ENCODE measurements around the gene RNF144A.

RNF144A gene

DNA sequence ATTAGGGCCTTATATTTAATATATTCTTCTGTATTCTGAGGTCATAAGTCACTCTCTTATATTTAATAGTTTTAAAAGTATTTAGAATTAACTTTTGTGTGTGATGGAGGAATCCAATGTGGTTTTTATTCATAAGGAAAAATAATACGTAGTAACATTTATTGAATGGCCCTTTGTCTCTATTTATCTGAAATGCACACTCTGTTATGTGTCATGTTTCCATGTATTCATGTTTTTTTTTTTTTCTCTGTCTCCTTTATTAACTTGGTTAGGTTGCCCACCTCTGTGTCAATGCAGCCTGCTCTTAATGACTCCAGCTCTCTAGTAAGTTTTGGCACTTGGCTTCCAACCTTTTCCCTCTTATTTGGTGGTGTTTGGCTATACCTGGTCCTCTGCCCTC is 33.8 kb downstream of the RNF144A start:
- DNase-seq = no peak

DNA sequence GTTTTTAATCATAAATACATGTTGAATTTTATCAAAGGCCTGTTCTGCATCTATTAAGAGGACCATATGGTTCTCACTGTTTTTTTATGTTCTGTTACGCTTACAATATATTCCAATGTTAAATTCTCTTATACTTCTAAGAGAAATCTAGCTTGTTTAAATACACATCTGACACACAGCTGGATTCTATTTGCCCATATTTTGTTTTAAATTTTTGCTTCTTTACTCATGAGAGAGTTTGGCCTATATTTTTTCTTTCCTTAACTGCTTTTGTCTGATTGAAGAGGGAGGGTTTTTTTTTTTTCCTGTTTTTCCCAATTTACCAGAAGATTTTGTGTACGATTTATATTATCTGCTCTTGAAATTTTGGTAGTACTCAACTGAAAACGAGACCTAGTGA is 34.9 kb downstream of the RNF144A start:
- no peak for DNase-seq

- no peak for DNase-seq
These were observed 37.4 kb downstream of the RNF144A start for GRCh38 chr2:6954586-6954985.

GRCh38 chr2:6955511-6956136 is 38.4 kb downstream of the RNF144A start:
- DNase-seq = no peak

DNA sequence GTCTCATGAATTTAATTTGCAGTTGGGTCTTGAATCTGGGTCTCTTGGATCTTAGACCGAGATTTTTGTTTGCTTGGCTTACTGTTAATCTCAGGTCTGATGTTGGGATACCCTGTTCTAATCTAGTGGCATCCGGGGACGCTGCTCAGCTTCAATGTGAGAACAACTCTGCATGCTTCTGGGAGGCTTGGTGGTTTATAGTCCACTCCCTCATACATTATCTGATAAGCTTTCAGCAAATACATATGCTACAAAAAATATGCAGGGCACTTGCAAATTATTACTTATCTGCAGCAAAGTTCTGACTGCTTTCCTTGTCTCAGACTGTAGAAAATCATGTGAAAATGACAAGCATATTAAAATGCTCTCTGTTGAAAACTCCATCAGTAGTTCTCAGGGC is 39.4 kb downstream of the RNF144A start:
- no peak for DNase-seq

- no peak for DNase-seq
These were observed 40.0 kb downstream of the RNF144A start for GRCh38 chr2:6957031-6957714.

DNA sequence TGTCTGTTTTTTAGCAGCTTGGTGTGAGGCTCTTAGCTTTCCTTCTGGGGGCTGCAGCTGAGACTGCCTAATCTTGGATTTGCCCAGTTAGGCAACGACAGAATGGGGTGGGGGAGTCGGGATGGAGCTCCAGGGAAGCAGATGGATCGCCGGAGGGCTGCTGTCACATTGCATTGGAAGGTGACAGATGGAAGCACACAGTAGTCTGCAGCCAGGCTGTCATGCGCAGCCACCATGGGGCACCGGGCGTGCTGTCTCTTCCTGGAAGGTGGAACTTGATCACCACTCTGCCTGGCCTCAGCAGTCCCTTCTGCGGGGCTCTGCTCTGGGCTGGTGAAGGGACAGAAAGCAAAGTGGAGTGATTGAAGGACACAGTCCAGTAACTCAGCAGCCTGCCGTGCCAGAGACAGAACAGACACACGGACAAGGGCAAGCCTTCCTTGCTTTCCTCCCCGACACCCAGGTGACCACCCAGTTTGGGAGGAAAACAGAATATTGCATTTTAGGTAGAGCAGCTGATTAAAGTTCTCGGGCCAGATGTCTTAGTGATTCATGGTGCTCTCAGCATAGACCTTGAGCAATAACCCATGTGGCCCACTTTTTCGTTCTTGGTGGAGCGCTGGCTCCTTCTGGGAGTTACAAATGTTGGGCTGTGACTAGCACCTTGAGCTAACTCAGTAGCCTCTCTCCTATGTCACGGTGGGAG is 40.9 kb downstream of the RNF144A start:
- no peak for DNase-seq

DNA sequence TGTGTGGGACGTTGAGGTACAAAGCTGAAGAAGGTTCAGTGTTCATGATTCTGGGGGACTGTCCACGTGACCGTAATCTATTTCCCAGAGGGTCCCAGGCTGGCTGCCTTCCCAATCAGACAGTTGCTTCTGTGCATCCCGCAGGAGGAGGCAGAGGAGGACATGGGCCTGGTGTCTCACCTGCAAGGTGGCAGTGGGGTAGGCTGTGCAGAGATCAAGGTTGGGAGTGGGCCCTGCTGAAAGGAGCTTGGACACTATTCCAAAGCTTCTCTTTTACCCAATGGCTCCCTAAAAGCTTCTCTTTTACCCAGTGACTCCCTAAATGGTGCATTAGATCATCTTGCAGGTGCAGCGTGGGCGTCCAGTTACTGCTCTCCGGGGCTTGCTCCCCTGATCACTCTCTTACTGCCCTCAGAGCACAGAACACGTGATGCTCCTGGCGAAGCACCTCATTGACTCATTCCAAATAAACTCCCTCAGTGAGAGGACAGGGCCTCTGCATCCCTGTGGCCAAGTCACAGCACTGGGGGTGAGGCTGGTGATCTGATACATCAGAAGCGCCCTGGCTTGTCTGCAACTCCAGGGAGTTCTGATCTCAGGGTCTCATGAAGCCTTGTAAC is 41.5 kb downstream of the RNF144A start:
- no peak for DNase-seq

DNA sequence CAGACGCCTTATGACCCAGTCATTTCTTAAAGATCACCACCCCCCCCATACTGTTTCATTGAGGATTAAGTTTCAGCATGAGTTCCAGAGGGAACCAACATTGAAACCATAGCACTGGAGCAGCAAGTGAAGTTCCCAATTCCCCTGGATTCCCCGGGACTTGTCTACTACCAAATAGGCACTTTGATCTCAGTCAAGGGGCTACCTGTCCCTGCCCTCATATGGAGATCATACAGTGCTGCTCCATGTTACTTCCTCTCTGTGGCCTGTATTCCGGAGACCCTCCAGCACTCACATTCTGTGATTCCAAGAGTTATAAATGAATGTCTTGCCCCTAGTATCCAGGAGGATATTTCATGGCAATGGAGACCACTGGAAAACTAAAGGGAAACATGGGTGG is 42.5 kb downstream of the RNF144A start:
- no peak for DNase-seq

DNA sequence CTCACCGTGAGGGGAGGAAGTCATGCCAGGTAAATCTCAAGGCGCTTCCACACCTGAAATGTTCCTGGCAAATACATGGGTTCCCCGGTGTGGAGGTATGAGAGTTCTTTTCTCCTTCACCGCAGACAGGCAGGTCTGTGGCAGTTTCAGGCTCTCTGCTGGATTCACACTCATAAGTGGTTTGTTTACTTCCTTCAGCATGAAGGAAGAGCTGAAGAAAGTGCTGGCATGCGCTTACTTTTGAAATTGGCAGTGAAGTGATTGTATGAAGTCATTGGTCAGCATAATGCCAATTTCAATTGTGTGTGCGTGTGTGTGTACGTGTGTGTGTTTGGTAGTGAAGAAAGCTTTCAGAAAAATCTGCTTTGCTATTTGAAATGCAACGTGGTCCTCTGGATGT is 43.4 kb downstream of the RNF144A start:
- DNase-seq = no peak

- no peak for DNase-seq
These were observed 46.5 kb downstream of the RNF144A start for GRCh38 chr2:6963727-6964126.

- DNase-seq = no peak
These were observed 48.0 kb downstream of the RNF144A start for GRCh38 chr2:6965071-6965795.

DNA sequence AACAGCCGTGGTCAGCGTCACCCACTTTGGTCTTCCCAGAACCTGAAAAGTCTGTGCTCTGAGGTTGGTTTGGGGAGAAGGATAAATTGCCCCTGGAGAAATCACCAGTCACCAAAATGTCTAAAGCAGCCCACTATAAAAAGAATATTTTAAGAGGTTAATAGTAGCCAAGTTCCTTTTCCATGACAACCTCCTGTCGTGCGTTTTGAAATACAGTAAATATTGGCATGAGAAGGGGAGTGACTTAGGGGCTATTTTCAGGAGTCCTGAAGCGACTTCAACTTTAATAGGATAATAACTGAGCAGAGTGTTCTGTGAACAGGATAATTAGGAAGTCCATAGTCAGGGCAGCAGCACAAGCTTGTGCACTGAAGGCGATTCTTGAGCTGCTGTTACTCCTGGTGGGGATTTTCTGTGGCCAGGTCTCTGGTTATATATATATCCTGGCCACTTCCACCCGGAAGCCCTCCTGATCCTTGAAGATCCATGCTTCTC is 49.3 kb downstream of the RNF144A start:
- no peak for DNase-seq

DNA sequence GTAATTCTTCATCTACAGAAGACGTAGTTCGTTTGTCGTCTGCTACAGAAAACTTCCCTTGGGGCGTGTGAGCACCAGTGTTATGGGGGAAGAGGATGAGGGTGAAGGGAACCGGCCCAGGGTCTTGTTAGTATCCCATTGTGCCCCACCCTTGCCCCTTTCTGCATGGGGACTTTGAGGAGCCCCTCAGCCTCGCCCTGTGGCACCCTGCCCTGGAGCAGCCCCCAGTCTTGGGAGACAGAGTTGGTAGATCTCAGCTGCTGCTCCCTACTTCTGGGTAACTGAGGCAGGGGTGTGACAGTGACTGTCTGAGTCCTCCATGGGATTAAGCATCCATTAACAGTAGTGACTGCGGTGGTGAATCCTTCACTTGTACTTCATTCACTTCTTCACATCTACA is 50.1 kb downstream of the RNF144A start:
- DNase-seq = no peak

DNA sequence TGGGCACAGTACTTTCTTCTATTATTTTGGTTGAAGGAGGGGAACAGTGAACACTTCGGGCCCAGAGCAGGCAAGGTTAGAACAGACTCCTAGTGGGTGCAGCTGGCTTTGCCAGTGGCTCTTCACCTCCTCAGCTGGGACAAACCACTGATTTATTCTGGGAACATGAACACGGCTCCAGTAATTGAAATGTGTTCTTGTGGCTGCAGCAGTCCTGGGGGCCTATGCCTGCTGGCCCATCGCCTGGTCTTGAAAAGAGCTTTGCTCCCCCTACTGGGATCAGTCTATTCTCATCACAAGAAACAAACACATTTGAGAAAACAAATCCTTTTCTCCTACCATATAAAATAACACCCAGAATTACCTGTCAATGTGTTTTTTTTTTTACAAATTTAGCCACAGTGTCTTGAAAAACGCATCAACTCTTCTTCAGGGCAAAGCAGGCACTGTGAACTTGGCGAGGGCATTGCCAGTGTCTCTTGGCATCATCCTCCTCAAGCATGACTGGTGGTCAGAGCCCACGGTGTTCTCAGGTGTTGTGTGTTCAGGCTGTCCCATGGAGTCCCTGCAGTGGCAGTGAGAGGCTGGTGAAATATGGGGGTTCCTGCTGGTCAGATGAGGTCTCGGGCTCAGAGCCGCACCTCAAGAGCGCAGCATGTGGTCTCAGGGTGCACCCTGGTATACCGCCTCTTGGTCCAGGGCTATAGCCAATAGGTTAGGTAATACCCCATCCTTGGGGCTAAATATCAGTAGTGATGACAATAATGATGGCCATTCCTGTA is 51.3 kb downstream of the RNF144A start:
- DNase-seq = no peak

DNA sequence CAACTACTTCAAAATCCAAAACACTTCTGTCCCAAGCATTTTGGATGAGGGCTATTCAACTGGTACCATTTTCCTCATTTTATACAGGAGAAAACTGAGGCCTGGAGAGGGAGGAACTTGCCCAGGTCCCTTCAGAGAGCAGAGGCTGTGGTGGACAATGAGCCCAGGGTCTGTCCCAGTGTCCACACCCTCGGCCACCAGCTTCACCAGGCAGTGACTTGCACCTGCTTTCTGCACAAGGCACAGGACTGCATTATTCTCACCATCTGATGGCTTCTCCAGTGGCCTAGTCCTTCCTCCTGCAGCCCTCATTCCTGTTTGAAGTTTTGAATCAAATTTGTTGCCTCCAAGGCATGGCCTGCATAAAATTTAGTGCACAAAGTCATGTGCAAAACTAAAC is 53.3 kb downstream of the RNF144A start:
- DNase-seq = no peak

DNA sequence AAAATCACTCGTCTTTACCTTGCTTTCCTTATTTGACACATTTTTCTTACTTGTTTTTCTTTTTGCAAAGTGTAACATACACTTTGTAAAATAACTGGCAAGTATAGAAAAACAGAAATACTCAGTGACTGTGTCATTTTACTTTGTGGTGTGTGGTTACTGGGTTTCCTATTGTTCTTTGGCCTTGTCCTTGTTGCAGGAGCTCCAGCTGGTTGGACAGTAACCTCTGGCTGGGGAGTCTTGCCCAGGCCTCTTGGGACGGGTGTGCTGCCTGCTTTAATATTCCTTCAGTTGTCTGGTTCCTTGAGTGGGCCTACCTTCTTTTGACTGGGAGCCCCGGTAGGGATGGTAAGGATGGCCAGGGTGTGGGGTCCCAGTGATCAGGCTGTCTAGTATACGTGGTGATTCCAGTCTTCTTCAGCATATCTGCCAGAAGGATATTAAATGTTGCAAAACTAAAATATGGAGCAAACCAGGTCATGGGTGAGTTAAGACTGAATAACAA is 53.8 kb downstream of the RNF144A start:
- DNase-seq = no peak

GRCh38 chr2:6971502-6971901 is 54.3 kb downstream of the RNF144A start:
- DNase-seq = no peak

GRCh38 chr2:6972067-6972710 is 55.0 kb downstream of the RNF144A start:
- no peak for DNase-seq

DNA sequence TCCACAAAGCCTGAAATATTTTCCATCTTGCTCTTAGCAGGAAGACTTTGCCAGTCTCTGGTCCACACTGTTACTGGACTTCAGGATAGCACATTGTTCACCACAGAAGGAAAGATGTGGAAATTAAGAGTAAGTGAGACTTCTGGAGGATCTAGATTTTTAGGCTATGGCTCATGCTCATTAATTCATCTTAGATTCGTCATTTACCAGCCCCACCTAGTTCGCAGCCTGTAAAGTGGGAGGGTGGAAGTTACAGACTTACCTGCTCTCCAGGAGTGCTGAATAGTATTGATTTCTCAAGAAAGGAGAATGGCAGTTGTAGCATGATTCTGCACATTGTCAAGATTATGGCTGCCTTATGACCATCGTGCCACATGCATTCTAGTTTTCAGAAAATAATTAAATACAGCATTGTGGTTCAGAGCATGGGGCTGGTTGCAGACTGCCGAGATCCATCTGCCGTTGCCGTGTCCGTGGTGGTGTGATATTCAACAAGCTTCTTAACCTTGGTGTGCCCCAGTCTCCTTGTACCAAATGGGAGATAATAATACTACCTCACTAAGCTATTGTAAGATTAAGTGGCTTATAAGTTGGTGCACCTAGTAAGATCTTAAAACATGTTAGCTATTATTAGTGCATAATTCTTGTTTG is 56.8 kb downstream of the RNF144A start:
- DNase-seq = no peak

DNA sequence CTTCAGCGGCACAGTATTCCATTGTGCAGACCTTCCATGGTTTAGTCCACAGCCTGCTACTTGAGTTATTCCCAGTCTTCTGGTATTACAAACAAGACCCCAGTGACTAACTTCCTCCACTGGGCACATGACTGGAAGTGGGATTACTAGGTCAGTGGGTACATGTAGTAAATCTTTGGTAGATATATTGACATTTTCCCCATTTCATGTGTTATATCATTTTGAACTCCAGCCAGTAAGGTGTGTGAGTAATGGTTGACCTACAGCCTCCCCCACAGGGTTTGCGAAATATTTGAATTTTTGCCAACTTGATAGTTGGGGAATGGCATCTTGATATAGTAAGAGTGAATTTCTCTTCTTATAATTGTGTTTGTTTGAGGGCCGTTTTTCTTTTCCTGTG is 58.8 kb downstream of the RNF144A start:
- no peak for DNase-seq

Data from activated CD4-positive, alpha-beta T cell treated with anti-CD3 and anti-CD28 coated beads for 1 hour (primary cell).